A172 (cell line): Measurements from ENCODE around the gene POLR3A. TPM values are rescaled to one million over a fixed set of nuclear protein-coding genes. Genes with fewer than 3 reads are reported as not detected.

Experiments used
- DNase-seq: peaks from one replicate; pipeline ENCODE4 v3.0.0-alpha.2; 2015; ENCODE audit warnings: low spot score
- total RNA-seq: library from RNA; depleted of rRNA; stranded (reverse); fragments of >200 nt; shearing (Covaris generic); gene quantifications from 2 replicates; pipeline ENCODE4 v1.2.3, GENCODE V29; 2014

POLR3A gene
- total RNA-seq, 1 experiment from 2014 or later = 8.3 TPM

GRCh38 chr10:78046711-78047269 lies 17.5 kb upstream of the POLR3A start:
- no peak for DNase-seq

GRCh38 chr10:78045856-78046255 lies 16.5 kb upstream of the POLR3A start:
- DNase-seq = no peak

GRCh38 chr10:78045237-78045636 lies 15.9 kb upstream of the POLR3A start:
- no peak for DNase-seq

- DNase-seq = no peak
These were observed 15.4 kb upstream of the POLR3A start for GRCh38 chr10:78044699-78045098.

- DNase-seq = no peak
These were observed 14.9 kb upstream of the POLR3A start for GRCh38 chr10:78044179-78044578.

- DNase-seq = no peak
These were observed 13.4 kb upstream of the POLR3A start for GRCh38 chr10:78042752-78043104.

- DNase-seq = no peak
These were observed 12.9 kb upstream of the POLR3A start for GRCh38 chr10:78042058-78042751.

GRCh38 chr10:78041170-78042057 lies 12.1 kb upstream of the POLR3A start:
- no peak for DNase-seq

- no peak for DNase-seq
These were observed 10.4 kb upstream of the POLR3A start for GRCh38 chr10:78039743-78040142.

- no peak for DNase-seq
These were observed 9.7 kb upstream of the POLR3A start for GRCh38 chr10:78038791-78039547.

GRCh38 chr10:78038105-78038504 lies 8.8 kb upstream of the POLR3A start:
- no peak for DNase-seq

- no peak for DNase-seq
These were observed 6.7 kb upstream of the POLR3A start for GRCh38 chr10:78035933-78036583.

- no peak for DNase-seq
These were observed 6.1 kb upstream of the POLR3A start for GRCh38 chr10:78035437-78035836.

- no peak for DNase-seq
These were observed 5.7 kb upstream of the POLR3A start for GRCh38 chr10:78035025-78035424.

- peak; percentile 97 for DNase-seq
These were observed 4.5 kb upstream of the POLR3A start, which contains the start of gene RPS24 for GRCh38 chr10:78033637-78034470. TSS of gene RPS24 (plus strand) at chr10:78033863. CDS start at chr10:78033902, 39 bp downstream.

- no peak for DNase-seq
These were observed 4.0 kb upstream of the POLR3A start for GRCh38 chr10:78033387-78033636.

GRCh38 chr10:78028438-78029268 lies 662 bp downstream of the POLR3A start:
- DNase-seq = peak; percentile 43

- peak; percentile 57 for DNase-seq
These were observed 3.5 kb downstream of the POLR3A start for GRCh38 chr10:78025685-78026364.

GRCh38 chr10:78023741-78024140 lies 5.6 kb downstream of the POLR3A start:
- DNase-seq = no peak
